GM19193 (cell line): Measurements from ENCODE around the gene CHD6.

Experiments
- POLR2A ChIP-seq: IDR thresholded peaks from 4 replicates; pipeline ENCODE4 v1.6.1; 2011; ENCODE audit not compliant: insufficient read depth, insufficient read length; ENCODE audit errors: extremely low read depth

Gene CHD6

GRCh38 chr20:41437836-41438235 lies 180.3 kb downstream of the CHD6 start:
- TF ChIP-seq POLR2A, result no peak

GRCh38 chr20:41436679-41437078 lies 181.5 kb downstream of the CHD6 start:
- TF ChIP-seq POLR2A, result no peak

GRCh38 chr20:41433203-41433602 lies 185.0 kb downstream of the CHD6 start:
- no peak for TF ChIP-seq POLR2A

DNA sequence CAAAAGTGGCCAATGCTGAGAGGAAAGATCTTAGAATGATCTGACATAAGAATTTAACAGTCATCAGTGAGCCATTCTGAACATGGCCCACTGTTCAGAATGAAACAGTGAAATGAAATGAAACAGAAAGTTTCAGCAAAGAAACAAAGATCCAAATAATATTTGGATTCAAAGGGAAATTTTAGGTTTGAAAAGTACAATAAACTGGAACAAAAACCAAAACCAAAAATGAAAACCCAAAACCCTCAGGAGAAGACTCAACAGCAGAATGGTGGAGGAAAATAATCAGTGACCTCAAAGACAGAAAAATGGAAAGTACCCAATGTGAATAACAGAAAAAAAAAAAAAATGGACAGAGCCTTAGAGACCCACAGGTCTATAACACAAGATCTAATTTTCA lies 185.4 kb downstream of the CHD6 start:
- TF ChIP-seq POLR2A, result no peak

- no peak for TF ChIP-seq POLR2A
Observed at GRCh38 chr20:41428285-41428684, 189.9 kb downstream of the CHD6 start.

DNA sequence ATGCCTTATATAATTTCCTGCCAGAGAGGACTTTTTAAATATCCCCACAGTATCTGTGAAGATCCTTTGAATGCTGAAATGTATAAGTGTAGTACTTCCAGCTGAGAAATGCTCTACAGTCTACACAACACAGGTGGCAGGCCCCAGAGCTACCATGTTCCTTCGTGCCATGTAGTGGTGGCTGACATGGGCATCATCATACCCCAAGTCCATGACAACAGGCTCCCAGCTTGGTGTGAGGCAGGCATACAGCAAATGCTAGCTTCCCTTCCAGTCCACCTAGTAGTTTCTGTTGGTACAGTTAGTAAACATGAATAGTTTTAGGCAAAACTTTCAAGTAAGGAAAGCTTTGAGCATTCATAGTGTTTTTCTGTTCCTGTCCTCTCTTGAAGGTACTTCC lies 190.3 kb downstream of the CHD6 start:
- TF ChIP-seq POLR2A, result no peak

DNA sequence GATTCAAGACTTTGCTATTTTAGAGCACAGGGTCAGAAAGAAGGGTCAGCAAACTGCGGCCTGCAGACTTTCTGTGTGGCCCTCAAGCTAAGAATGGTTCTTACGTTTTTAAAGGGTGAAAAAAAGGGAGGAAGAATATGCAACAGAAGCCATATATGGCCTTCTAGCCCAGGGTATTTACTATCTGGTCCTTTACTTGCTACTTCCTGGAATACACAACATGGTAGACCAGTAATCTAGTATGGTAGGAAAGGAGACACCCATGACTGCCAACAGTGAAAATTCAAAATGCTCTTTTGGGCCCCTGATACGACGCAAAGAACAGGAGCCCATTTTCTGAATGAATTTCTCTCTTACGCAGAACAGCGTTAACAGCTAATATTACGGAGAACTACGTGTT lies 191.2 kb downstream of the CHD6 start:
- TF ChIP-seq POLR2A, result no peak

DNA sequence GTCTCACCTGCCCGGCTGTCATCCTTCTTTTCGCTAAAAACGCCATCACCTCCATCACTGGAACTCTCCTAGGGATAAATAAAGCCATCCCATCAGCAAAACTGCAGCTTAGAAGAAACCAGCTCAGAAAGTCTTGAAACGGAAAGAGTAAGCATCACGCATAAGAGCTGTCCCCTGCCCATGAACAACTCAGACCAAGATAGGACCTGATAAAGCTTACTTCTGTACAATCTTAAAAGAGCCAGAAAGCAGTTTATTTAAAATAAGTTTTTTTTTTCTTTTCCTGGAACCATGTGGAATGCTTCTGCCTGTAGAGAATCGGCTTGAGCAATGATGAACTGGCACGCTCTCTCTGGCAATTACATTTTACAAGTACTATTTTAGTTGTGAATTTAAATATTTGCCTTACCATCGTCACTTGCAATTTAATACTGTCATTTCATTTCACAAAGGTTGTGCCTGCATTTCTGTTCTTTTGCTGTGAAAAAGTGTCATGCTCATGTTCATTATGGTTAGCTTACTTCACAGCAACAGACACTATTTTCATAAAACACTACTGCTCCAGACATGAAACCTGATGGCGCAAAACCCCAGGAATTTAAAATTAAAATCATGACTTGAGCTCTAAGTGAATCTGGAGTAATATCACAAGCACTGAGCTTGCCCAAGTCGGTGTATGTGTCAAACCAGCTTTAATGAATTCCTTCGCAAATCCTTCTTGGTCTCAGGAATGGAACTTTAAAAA lies 191.9 kb downstream of the CHD6 start:
- TF ChIP-seq POLR2A, result no peak

DNA sequence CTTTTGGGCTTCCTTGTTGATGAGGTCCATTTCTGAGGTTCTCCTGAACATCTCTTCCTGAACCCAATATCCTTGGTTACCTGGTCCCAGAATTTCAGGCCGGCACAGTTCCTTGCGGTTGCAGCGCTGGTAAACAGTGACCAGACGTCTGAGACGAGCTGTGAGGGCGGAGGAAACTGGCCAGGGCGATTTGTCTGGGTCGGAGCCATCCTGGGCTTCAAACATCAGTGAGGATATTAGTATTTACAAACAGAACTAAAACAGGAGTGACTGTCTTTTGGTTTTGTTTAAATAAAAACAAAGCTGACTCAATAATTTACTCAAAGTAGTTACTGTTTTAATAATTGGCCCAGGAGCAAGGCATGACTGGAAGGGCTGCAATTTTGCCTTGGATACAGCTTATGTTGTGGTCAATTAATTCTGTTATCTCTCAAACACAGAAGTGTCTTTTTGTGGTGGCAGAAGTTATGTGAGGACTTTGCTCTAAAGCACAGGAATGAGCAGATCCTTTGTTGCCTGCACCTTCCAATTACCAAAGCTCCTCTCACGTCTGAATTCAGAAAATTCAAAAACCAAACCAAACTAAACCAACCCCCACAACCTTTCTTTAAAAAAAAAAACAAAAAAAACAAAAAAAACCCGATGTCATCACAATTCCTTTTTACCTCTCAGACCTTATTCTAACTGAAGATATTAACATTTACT lies 192.8 kb downstream of the CHD6 start:
- no peak for TF ChIP-seq POLR2A

DNA sequence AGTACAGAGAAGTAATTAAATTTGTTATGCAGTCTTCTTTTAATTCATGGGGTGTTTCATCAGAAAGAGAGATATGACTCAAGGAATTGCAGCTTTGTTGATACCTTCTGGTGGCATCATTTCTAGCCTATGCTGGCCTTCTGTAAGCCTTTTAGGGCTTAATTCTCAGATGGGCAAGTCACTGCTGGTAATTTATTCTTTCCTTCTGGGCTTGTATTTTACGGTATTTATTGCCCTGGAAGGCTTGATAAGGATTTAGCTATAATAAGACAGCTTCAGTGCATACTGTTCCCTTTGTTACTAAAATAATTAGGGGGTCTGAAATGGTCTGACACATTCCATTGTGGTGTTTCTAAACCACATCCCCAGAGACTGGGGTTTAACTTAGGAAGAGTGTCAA lies 193.6 kb downstream of the CHD6 start:
- no peak for TF ChIP-seq POLR2A

- TF ChIP-seq POLR2A, result no peak
Observed at GRCh38 chr20:41424011-41424410, 194.2 kb downstream of the CHD6 start.

GRCh38 chr20:41422953-41423352 lies 195.2 kb downstream of the CHD6 start:
- no peak for TF ChIP-seq POLR2A

- TF ChIP-seq POLR2A, result no peak
Observed at GRCh38 chr20:41418739-41419293, 199.4 kb downstream of the CHD6 start.

DNA sequence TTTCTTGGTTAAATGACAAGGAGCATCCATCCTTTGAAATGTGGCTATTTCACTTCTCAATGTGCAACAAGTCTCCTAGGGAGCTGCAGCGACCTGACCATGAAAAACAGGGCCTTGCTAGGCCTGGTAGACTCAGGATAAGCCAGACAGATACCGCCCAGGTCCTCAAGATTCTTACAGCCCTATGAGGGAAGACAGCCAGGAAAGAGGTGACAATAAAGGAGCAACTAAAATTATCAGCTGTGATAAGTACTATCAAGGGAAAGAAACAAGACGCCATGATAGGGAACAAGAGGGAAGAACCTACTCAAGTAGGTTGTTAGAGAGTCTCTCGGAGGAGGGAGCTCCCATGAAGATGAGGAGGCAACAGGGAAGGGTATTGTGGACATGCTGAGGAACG lies 200.1 kb downstream of the CHD6 start:
- no peak for TF ChIP-seq POLR2A

- TF ChIP-seq POLR2A, result no peak
Observed at GRCh38 chr20:41415191-41415590, 203.0 kb downstream of the CHD6 start.

DNA sequence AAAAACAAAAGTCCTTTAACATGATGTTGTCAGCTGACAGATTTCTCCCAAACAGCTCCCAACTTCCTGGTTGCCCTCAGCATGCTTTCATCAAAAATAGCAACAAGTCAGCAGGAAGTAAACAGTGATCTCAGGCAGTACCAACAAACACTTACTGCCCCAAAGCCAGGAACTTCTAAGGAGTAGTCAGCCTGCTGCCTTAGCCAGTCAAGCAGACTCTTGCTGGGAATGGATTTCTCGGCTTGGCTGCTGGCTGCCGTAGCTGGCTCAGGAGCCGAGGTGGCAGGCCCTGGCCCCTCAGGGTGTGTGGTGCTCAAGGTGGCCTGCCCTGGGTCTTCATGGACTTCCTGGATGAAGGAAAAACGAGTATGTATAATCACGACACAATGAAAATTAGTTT lies 205.0 kb downstream of the CHD6 start:
- no peak for TF ChIP-seq POLR2A

GRCh38 chr20:41412324-41413120 lies 205.7 kb downstream of the CHD6 start:
- TF ChIP-seq POLR2A, result no peak
